Natural killer cell treated with Interleukin-12 subunit alpha and Interleukin-12 subunit beta and Interleukin-15 and Interleukin-18, amount 100 ng/mL, for 72 hours (primary cell): Measurements from ENCODE around the gene MMP13. TPM values are rescaled to one million over a fixed set of nuclear protein-coding genes. Genes with fewer than 3 reads are reported as not detected.

ENCODE experiments used
- ATAC-seq, 2 donors: fragments of 150-1000 bp; cut with Tn5 transposase in 1 of 2; sonication (Bioruptor Pico), chemical (Tn5 transposase) in 1 of 2; 2 replicates each; pipeline ENCODE4 v1.10.0; 2021
- DNase-seq: peaks from one replicate; pipeline ENCODE4 v3.0.0; 2022; ENCODE audit warnings: low spot score
- H3K27ac Mint-ChIP-seq, 2 donors: 1 replicate in 1 of 2; 2 replicates in 1 of 2; pipeline ENCODE4 v1.8.0; 2022; ENCODE audit warnings: mixed read lengths in 2 of 2, mild to moderate bottlenecking in 1 of 2, moderate library complexity in 1 of 2
- H3K27me3 Mint-ChIP-seq, 2 donors: 1 replicate in 1 of 2; 2 replicates in 1 of 2; pipeline ENCODE4 v1.8.0; 2022; ENCODE audit warnings: mixed read lengths in 2 of 2
- H3K36me3 Mint-ChIP-seq: one replicate; pipeline ENCODE4 v1.8.0; 2022; ENCODE audit warnings: mixed read lengths
- H3K4me1 Mint-ChIP-seq, 2 donors: 1 replicate in 1 of 2; 2 replicates in 1 of 2; pipeline ENCODE4 v1.8.0; 2022; ENCODE audit warnings: low read depth in 2 of 2, mixed read lengths in 2 of 2, mild to moderate bottlenecking in 1 of 2
- H3K4me3 Mint-ChIP-seq: one replicate; pipeline ENCODE4 v1.8.0; 2022; ENCODE audit warnings: mixed read lengths
- H3K9me3 Mint-ChIP-seq: 2 replicates; pipeline ENCODE4 v1.8.0; 2022; ENCODE audit warnings: mixed read lengths
- total RNA-seq, 2 donors: library from RNA; stranded (reverse); gene quantifications; one replicate each; pipeline ENCODE4 v1.2.3, GENCODE V29; 2022

Gene MMP13
- total RNA-seq, 2 donors from 2014 or later, result not detected

DNA sequence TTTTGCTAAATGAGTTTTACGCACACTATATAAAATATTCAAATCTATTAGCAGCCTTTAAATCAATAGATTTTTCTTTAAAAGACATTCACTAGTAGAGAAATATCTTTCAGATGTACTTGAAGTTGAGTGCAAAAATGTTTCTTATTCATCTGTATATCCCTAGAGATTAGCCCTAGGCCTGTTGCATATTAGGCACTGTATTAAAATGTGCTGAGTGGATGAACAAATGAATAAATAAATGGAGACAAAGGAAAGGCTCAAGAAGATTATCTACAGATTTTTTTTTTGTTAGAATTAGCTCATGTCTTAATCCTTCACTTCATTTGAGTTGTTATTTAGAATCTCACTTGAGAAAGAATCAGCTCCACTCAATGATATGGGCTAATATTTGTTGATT is 12.0 kb upstream of the MMP13 start:
- H3K9me3 Mint-ChIP-seq, result no peaks in the 10 kb centered on the region
- H3K36me3 Mint-ChIP-seq, result no peaks in the 10 kb centered on the region
- H3K4me3 Mint-ChIP-seq, result no peak overlapping the region
- no peaks in the 10 kb centered on the region for H3K4me1 Mint-ChIP-seq
- peaks cover 4 to 17% of the 10 kb centered on the region in 2 donors for H3K27me3 Mint-ChIP-seq
- no peak for DNase-seq
- H3K27ac Mint-ChIP-seq, result no peak overlapping the region
- no peak for ATAC-seq

DNA sequence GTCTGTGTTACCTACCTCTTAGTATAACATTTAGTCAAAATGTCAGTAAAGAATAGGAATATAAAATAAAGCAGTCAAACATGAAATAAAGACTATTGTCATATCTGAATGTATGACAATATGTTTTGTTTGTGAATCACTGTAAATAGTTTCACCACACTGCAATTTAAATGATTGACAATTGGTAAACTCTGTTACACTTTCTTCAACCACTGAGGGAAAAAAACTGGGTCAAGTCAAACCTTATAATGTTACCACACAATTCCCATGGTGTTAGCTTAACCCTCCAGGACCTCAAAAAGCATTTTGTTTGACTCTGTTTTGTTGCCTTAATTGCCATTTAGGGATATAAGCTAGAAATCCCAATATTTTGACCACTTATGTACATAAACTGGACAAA is 10.5 kb upstream of the MMP13 start:
- Mint-ChIP-seq H3K4me3 (no peak overlapping the region), H3K9me3 (no peaks in the 10 kb centered on the region), H3K27ac (no peak overlapping the region), H3K27me3 (peaks cover 0 to 27% of the 10 kb centered on the region in 2 donors), H3K36me3 (no peaks in the 10 kb centered on the region), H3K4me1 (no peaks in the 10 kb centered on the region)
- ATAC-seq (no peak), DNase-seq (no peak)

DNA sequence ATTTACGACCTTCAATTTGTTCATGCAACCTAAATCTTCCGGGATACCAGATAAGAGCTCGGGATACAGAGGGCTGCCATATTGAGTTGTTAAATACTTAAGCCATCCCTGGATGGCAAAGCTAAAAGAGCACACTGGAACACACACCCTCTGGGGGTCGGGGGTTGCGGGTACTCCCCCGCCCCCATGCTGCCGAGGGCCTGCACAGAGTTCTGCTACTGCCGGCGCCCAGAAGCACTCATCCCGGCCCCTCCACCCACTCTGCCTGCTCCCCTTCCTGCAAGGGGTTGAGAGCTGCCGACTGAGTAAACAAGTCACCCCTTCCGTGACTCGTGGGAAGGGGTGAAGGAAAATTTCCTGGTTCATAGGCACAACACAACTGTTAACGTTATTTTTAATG is 9.3 kb upstream of the MMP13 start:
- DNase-seq, result no peak

DNA sequence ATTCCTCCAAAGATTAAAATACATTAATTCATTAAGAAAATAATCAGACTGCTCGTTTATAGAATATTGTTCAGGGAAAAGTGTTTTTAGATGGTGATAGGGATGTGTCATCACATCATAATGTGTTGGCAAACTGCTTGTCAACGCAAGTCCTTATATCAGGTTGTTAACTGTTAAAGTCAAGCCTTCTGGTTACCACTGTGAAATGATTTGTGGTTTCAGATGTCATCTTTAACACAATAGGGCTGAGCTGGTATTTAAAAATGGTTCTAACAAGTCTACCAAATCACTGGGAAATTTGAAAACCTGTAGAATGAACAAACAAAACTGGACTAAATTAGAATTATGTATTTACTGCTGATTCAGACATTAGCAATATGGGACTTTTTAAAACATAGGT is 2.4 kb upstream of the MMP13 start:
- Mint-ChIP-seq H3K27me3 (peaks cover 9 to 15% of the 10 kb centered on the region in 2 donors), H3K36me3 (no peaks in the 10 kb centered on the region), H3K4me1 (no peaks in the 10 kb centered on the region), H3K9me3 (no peaks in the 10 kb centered on the region), H3K4me3 (no peak overlapping the region), H3K27ac (no peak overlapping the region)
- ATAC-seq (no peak), DNase-seq (no peak)

More for the DNA sequence above, 9.3 kb upstream of the MMP13 start:
- Mint-ChIP-seq H3K27me3 (peaks cover 5 to 28% of the 10 kb centered on the region in 2 donors), H3K4me3 (no peak overlapping the region), H3K36me3 (no peaks in the 10 kb centered on the region), H3K27ac (no peak overlapping the region), H3K9me3 (no peaks in the 10 kb centered on the region), H3K4me1 (no peaks in the 10 kb centered on the region)
- no peak for ATAC-seq

DNA sequence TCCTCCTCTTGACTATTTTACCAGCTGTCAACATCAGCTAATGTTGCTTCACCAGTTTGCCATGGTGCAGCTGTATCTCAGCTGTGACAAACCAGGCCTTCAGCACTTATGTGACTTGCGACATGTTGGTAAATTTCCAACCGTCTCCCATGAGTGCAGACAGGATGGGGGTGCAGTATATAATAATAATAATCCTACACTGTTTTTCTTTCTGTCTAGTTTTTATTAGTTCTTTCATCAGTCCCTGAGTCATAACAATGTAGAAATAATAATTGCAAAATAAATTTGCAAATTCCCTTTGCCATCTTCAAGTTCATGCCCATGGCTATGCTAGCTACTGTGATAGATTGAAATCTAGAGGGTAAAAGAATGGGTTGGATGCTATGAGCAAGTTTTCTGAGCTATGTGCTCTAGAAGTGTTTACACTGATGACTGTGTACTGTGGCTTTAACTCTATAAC is 4.9 kb downstream of the MMP13 start:
- no peak overlapping the region for H3K27ac Mint-ChIP-seq
- H3K27me3 Mint-ChIP-seq, result peaks cover 0 to 2% of the 10 kb centered on the region in 2 donors
- H3K9me3 Mint-ChIP-seq, result no peaks in the 10 kb centered on the region
- no peak overlapping the region for H3K4me3 Mint-ChIP-seq
- H3K36me3 Mint-ChIP-seq, result no peaks in the 10 kb centered on the region
- no peak for ATAC-seq
- no peak for DNase-seq
- no peaks in the 10 kb centered on the region for H3K4me1 Mint-ChIP-seq

DNA sequence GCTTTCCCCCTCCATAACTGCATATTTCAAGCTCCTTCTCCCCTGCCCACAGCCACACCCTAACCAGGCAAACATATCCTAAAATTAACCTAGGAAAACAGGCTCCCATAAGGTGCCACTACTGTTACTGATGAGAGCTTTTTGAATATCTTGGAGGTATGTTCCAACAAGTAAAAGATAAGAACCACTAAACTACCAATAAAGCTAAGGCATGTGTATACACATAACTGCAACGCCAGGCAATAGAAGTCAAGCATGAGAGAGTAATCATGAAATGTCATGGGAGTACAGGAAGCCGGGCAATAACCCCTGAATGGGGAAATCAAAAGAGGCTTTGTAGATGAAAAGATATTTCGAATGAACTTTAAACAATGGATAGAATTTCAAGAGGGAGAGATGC is 9.3 kb downstream of the MMP13 start:
- H3K27ac Mint-ChIP-seq, result no peak overlapping the region
- H3K9me3 Mint-ChIP-seq, result no peaks in the 10 kb centered on the region
- no peak overlapping the region for H3K4me3 Mint-ChIP-seq
- no peak for ATAC-seq
- no peak for DNase-seq
- no peaks in the 10 kb centered on the region for H3K36me3 Mint-ChIP-seq
- H3K4me1 Mint-ChIP-seq, result peaks cover 1 to 3% of the 10 kb centered on the region in 2 donors
- peaks cover 3 to 6% of the 10 kb centered on the region in 2 donors for H3K27me3 Mint-ChIP-seq

DNA sequence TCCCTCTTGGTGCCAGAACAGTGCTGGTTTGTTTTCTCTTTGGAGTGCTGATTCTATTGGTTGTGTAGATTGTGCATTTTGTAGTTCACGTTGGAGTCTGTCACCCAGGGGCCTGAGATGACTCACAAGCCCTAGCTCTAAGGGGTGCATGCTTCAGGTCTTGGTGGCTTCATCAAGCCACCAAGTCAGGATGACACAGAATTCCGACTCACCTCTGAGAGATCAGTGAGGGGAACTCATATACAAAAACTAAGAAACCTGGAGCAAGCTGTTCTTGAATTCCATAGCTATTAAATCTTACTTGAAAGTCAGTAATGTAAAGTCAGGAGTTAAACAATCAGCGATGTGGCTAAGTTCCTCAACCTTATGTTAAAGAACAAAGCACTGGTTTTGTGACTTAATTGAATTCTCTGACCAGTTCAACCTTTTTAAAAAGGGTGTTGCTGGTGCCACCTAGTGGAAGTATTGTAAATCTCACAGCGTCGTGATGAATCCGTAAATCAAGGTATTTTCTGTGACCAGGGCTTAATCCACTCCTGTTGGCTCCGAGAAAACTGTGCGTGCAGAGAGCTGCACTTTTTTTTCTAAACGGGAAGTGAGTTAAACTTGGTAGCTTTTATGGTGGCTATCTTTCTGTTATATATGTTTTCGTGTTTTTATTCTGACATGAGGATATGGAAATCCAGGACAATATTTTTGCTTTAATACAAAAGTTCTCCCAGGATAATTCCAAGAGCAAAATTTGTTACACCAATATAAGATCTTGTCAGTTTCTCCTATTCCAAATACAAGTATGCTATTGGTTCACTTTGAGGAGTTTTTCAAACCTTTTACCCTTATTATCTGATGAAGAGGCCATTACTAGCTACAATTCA is 14.6 kb downstream of the MMP13 start:
- ATAC-seq (peak; percentile 65 to 73), DNase-seq (no peak)
- Mint-ChIP-seq H3K27me3 (peaks cover 13 to 20% of the 10 kb centered on the region in 2 donors), H3K36me3 (no peaks in the 10 kb centered on the region), H3K9me3 (no peaks in the 10 kb centered on the region), H3K4me3 (no peak overlapping the region), H3K4me1 (peaks cover 7 to 10% of the 10 kb centered on the region in 2 donors), H3K27ac (peak overlapping the region; percentile 17 to 65)

DNA sequence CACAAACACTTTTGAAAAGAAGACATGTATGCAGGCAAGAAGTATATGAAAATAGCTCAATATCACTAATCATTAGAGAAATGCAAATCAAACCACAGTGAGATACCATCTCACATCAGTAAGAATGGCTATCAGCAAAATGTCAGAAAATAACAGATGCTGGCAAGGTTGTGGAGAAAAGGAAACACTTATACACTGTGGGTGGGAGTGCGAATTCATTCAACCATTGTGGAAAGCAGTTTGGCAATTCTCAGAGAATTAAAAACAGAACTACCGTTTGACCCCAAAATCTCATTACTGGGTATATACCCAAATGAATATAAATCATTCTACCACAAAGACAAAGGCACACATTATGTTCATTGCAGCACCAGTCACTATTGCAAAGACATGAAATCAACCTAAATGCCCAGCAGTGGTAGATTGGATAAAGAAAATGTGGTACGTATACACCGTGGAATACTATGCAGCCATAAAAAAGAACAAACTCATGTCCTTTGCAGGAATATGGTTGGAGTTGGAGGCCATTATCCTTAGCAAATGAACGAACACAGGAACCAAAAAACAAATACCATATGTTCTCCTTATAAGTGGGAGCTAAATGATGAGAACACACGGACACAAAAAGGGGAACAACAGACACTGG is 18.5 kb downstream of the MMP13 start:
- Mint-ChIP-seq H3K36me3 (no peaks in the 10 kb centered on the region), H3K9me3 (no peaks in the 10 kb centered on the region), H3K4me1 (peaks cover 7 to 10% of the 10 kb centered on the region in 2 donors), H3K4me3 (no peak overlapping the region), H3K27me3 (peaks cover 14 to 20% of the 10 kb centered on the region in 2 donors), H3K27ac (no peak overlapping the region)
- ATAC-seq, result no peak
- DNase-seq, result no peak

DNA sequence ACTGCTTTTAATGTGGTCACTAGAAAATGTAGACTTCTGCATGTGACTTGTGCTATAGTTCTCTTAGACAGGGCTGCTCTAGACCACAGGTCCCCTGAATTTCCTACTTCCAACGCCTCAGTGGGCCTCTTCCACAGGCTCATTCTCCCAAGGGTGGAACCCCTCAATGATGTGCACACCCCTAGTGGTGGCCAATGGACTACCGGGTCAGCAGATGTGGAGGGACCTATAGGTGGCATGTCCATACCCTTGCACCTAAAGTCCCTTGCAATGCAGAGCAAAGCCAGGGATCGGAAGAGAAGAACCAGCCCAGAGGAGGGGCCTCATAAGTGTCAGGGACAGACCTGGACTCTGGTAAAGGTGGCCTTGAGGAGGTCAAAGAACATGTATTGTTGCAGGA is 20.0 kb downstream of the MMP13 start:
- H3K9me3 Mint-ChIP-seq, result no peaks in the 10 kb centered on the region

DNA sequence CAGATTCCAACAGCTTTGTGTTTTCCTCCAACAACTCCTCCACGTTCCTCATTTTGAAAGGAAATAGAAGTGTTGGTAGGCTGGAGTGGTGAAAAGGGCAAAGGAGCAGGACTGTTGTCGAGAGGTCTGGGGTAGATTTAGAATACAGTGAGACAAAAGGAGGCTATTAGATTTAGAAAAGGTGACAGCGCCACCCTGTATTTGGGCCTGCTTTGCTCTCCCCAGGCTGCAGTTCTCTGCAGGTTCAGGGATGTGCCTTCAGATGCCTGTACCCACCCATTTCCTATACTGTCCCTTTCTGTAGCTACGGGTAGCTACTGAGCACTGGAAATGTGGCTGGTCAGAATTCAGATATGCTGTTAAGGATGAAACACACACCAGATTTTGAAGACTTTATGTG is 20.8 kb downstream of the MMP13 start:
- Mint-ChIP-seq H3K4me3 (no peak overlapping the region), H3K27me3 (peaks cover 9 to 20% of the 10 kb centered on the region in 2 donors), H3K4me1 (no peaks in the 10 kb centered on the region), H3K27ac (no peak overlapping the region), H3K36me3 (no peaks in the 10 kb centered on the region), H3K9me3 (no peaks in the 10 kb centered on the region)
- ATAC-seq, result no peak
- DNase-seq, result no peak

More for the DNA sequence above, 20.0 kb downstream of the MMP13 start:
- peaks cover 10 to 21% of the 10 kb centered on the region in 2 donors for H3K27me3 Mint-ChIP-seq
- no peak for ATAC-seq
- no peaks in the 10 kb centered on the region for H3K36me3 Mint-ChIP-seq
- no peak overlapping the region for H3K4me3 Mint-ChIP-seq
- no peak for DNase-seq
- H3K27ac Mint-ChIP-seq, result no peak overlapping the region
- H3K4me1 Mint-ChIP-seq, result no peaks in the 10 kb centered on the region

DNA sequence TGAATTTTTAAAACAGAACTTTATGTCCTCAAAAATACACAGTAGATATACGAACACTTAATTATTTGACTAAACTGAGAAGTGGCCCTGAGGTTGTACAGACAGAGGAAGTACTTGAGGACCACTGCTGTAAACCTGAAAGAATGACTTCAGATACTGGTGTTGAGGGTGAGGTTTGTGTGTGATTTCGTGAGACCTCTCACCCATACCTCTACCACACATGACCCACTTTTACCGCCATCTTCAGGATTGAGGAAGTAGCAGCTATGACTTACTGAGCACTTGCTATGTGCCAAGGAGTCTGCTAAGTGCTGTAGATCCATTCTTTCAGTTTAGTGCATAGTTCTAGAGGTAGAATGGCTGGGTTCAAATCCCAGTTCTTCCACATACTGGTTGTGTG is 21.9 kb downstream of the MMP13 start:
- H3K36me3 Mint-ChIP-seq, result no peaks in the 10 kb centered on the region
- H3K4me3 Mint-ChIP-seq, result no peak overlapping the region
- H3K9me3 Mint-ChIP-seq, result no peaks in the 10 kb centered on the region
- H3K27me3 Mint-ChIP-seq, result peaks cover 7 to 20% of the 10 kb centered on the region in 2 donors
- DNase-seq (no peak), ATAC-seq (peak in 1 of 2 donors; percentile 87)
- no peaks in the 10 kb centered on the region for H3K4me1 Mint-ChIP-seq
- no peak overlapping the region for H3K27ac Mint-ChIP-seq

DNA sequence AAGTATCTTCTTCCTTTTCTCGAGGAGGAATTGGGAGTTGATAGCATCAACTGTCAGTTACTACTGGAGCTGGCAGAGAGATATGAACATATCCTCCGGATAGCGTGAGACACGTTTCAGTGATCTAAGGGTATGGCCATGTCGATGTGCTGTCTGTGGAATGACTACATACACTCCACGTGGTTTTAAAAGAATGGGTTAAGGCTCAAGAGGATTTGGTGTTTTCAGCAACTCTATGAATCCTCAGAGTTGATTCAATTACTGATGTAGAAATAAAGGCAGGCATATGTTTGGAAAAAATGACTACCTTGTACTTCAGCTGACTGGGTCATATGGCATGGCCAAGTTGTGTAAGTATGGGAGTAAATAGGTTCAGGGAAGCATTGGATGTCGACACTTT is 22.9 kb downstream of the MMP13 start:
- Mint-ChIP-seq H3K36me3 (no peaks in the 10 kb centered on the region), H3K9me3 (no peaks in the 10 kb centered on the region), H3K27ac (no peak overlapping the region), H3K27me3 (peaks cover 7 to 20% of the 10 kb centered on the region in 2 donors), H3K4me1 (no peaks in the 10 kb centered on the region), H3K4me3 (no peak overlapping the region)
- ATAC-seq (no peak), DNase-seq (no peak)

DNA sequence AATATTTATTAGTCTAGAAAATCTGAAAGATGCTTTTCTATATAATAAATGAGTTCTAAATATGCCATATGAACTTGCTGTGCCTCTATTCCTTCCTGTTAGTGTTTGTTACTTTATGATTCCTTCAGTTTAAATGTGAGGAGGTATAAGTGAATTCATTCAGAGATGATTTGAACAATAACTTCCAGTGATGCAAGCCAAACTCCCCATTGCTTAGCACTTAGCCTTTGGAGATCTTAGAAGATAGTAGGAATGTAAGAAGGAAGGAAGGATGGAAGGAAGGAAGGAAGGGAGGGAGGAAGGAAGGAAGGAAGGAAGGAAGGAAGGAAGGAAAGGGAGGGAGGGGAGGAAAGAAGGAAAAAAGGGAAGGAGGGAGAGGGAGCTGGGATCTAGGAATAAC is 25.1 kb downstream of the MMP13 start:
- no peak for ATAC-seq
- Mint-ChIP-seq H3K4me1 (no peaks in the 10 kb centered on the region), H3K36me3 (no peaks in the 10 kb centered on the region), H3K9me3 (no peaks in the 10 kb centered on the region), H3K4me3 (no peak overlapping the region), H3K27me3 (peaks cover 4 to 15% of the 10 kb centered on the region in 2 donors), H3K27ac (no peak overlapping the region)
- DNase-seq, result no peak

DNA sequence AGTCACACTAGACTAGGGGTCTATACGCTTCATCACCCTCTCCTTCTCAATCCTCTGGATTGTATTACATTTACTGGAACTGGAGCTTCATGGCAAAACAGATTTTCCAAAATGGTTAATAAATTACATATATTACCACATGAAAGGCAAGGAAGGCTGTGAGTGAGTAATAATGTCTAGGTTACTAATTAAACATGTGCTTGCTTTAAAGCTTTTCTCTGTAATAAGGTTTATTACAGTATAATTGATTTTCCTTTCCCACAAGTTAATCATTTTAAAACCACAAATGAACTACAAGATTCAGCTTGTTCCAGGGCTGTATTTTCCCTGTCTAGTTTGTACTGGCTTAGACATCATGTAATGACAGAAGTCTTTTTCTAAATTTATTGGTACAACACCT is 25.6 kb downstream of the MMP13 start:
- Mint-ChIP-seq H3K4me1 (no peaks in the 10 kb centered on the region), H3K27me3 (peaks cover 3 to 15% of the 10 kb centered on the region in 2 donors), H3K9me3 (no peaks in the 10 kb centered on the region), H3K36me3 (no peaks in the 10 kb centered on the region), H3K27ac (no peak overlapping the region), H3K4me3 (no peak overlapping the region)
- DNase-seq (no peak), ATAC-seq (no peak)
